GM18498 (cell line): Measurements from ENCODE around the gene LAD1.

ENCODE experiments used
- ATAC-seq: cut with Tn5 transposase; IDR thresholded peaks from one replicate; pipeline ENCODE4 v1.9.1; 2021; ENCODE audit warnings: mild to moderate bottlenecking, moderate library complexity; ENCODE audit not compliant: unreplicated experiment

The LAD1 gene

DNA sequence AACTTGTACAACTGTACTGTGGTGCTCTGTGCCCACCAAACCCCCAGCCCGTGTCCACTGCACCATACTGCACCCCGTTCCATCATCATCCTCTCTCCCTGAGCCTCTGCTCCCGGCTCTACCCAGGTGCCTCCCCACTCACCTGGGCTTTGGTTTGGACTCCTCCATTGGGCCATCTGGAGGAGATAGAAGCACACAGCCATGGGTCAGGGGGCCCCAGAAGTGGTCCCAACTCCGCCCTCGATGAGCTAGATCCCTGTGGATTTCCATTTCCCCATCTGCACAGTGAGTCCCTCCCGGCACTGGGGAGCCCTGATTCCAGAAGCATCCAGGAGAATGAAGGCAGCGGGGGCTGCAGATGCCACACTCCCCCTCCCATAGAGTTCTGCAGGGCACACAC lies 32.4 kb downstream of the LAD1 start:
- ATAC-seq: no peak

DNA sequence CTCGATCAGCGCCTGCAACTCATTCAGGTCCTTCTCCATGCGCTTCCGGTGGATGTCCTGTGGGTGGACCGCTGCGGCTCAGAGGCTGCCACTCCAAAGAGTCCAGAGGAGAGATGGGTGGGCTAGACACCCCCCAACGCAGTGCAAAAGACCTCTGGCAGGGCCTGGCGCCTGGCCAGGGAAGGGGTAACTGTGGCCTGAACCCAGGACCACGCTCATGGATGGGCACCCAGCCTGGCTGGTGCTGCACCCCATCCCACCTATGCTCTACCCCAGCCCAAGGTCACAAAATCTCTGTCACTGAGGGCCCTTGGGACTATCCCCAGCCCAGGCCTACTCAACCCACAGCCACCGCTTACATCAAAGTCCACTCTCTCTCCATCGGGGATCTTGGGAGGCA lies 33.9 kb downstream of the LAD1 start:
- ATAC-seq: no peak

DNA sequence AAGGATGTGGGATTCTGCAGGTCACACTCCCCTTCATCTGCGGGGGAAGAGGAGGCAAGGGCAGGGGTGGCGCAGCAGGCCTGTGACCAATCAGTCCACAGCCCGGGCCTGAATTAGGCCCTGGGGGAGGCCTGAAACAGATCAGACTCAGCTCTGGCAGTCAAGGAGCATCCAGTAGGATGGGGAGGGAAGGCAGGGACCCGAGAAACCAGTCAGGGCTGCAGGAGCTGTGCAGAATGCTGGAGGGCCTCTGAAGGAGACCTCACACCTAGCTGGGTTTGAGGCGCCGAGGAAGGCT lies 34.4 kb downstream of the LAD1 start:
- no peak for ATAC-seq

DNA sequence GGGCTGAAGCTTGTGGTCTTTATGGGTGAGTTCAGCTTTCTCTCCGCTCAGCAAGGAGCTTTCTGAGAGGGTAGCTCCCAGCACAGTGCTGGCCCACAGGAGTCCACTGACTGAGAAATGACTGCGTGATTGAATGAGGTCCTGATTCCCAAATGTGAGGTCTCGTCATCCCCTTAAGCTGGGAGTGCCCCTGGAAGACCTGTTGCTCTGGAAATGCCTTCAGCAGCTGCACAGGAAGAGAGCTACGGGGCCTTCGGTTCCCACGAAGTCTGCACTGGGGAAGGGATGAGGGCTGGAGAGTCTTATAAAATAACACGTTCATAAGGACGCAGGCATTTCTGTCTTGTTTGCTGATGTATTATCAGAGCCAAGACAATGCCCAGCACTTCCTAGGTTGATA lies 35.7 kb downstream of the LAD1 start:
- ATAC-seq: no peak

DNA sequence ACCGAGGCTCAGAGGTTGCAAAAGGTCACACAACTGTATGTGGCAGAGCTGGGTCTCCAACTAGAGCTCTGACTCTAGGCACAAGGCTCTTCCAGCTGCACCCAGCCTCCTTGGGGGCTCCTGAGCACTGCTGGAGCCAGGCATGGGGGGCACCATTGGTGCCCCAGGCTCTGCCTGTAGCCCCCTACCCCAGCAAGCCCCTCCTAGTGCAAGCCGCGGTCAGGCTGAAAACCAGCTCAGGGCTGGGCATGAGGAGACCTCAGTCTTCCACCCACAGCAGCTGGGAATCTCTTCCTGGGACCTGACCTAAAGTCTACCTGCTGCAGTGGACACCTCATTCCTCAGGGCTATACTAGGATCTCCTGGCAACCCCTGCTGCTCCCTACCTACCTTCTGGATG lies 36.2 kb downstream of the LAD1 start:
- no peak for ATAC-seq

DNA sequence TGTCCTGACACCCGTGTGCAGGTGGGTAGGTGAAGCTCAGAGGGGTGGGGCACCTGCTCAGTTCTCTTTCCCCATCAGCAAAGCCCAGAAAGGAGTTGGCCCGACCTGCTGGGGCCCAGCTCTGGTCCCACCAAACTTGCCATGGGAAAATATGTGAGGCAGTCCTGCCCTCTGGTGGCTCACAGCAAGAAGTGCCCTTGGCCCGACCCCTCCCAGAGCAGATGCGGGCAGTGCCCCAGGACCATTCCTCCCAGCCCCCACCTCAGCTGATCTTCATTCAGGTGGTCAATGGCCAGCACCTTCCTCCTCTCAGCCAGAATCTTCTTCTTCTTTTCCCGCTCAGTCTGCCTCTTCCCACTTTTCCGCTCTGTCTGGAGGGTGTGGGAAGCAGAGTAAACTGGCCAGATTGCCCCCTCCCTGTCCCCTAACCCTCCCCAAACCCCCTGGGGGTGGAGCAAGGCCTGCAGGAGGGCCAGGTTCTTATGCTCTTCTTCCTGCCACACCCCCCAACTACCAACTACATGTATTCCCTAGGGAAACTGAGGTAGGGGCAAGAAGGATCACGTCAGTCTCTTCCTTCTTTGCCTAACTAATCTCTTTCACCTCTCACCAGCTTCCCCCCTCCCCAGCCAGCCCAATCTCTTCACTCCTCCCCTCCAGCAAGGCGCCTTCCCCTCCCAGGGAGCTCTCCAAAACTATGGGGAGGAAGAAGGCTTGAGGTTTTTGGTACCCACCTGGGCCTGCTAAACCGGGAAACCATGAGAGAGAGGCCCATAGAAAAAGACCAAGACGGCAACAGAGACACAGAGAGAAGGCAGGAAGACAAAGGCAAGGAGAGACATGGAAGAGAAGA lies 37.2 kb downstream of the LAD1 start:
- ATAC-seq: no peak

DNA sequence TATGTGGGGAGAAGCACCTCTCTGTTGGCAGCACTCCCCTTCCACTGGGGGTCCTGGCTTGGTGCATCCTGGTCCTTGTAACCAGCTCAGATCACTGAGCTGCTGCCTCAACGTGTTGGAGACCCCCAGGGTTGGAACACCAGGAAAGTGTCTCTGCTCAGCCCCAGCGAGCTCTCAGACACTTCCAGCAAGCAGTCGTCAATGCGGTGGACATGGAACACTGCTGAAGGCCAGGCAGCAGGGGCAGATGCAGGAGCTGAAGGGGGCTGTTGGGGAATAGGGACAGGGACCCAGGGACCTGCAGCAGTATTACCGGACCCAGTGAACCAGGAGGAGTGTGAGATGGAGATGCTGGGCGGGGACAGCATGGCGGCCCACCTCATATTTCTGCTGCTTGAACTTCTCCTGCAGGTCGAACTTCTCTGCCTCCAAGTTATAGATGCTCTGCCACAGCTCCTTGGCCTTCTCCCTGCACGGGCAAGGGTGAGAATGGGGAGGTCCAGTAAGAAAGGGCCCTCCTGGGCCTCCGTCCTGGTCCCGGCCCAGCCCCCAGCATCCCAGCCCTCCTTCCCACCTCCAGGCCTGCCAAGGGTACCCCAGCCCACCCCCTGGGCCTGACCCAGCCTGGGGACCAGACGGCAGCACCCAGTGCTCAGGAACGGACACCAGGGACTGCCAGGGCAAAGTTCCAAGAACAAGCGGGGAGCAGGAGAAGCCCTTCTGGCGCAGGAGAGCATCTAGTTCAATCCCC lies 38.0 kb downstream of the LAD1 start:
- no peak for ATAC-seq

DNA sequence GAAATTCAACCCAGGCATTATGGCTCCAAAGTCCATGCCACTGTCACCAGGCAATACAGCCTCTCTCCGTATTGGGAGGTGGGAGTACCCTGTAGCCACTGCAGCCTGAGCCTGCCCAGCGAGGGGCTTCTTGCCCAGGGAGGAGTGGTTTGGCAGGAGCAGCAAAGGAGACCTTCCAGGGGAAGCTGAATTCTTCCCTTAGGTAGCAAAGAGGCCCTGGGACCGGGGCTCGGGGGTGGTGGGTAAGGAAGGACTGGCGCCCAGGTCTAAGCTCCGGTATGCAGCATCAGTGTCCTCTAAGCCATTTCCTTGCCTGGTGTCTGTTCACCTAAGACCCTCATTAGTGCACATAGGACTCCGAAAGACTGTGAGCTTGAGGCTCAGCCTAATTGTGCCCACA lies 38.6 kb downstream of the LAD1 start:
- ATAC-seq: no peak

DNA sequence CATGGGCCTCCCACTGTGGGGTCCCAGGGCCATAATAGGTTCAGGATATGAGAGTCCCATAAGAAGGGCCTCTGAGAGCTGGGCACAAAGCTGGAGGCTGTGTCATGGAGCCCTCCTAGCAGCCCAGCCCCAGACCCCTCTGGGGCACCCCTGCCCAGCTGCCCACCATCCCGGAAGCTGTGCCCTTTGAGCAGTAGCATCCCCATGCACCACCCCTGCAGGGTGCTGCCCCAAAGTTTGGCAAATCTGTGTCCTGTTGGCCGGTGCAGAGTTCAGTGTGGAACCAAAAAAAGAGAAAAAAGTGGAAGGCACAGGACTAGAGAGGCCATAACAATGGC lies 39.3 kb downstream of the LAD1 start:
- no peak for ATAC-seq

DNA sequence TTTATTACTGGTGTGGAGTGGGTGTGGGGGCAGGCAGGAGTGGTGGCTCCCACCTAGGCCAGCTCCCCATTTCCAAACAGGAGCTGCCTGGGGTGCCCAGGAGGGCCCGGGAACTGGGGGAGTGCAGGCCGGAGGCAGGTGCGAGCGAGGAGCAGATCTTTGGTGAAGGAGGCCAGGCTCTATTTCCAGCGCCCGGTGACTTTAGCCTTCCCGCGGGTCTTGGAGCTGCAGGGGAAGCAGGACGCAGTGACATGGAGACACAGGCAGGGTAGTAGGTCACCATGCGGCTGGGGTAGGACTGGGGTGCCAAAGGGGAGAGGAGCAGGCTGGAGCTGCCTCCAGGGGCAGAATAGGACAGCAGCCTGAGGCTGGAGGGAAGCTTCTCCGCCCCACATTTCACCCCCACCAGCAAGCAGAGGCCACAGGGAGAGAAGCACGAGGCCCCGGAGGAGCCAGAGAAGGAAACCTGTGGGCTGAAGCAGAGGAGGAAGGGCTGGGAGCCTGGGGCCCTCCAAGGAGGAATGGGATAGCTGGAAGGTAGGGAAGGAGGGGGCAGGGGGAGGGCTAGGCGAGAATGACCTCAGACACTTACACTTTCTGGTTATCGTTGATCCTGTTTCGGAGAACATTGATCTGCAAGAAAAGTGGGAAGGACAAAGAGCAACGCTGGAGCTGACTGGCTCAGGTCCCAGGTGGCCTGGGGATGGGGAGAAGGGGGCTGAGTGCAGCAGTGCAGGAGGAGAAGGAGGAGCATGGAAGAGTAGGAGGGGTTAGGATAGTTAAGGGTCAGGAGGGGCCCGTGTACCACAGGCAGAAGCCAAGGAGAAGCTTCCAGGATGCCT lies 39.9 kb downstream of the LAD1 start:
- no peak for ATAC-seq

DNA sequence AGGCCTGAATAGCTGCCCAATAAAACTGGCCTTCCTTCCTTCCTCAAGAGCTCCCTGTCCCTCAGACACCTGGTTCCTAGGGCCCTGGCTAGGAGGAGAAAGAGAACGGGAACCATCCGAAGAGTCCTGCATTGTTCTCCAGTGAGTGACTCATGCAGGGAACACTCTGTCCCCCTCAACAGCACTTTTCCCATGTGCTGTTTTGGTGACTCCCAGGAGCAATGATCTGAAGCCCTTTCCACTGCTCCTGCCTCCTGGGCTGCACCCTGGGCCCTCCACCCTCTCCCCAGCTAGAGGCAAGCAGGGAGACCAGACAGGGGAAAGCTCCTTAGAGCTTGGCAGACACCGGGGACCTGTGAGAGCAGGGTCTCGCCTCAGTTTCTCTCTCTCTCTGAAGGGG lies 40.5 kb downstream of the LAD1 start:
- no peak for ATAC-seq

DNA sequence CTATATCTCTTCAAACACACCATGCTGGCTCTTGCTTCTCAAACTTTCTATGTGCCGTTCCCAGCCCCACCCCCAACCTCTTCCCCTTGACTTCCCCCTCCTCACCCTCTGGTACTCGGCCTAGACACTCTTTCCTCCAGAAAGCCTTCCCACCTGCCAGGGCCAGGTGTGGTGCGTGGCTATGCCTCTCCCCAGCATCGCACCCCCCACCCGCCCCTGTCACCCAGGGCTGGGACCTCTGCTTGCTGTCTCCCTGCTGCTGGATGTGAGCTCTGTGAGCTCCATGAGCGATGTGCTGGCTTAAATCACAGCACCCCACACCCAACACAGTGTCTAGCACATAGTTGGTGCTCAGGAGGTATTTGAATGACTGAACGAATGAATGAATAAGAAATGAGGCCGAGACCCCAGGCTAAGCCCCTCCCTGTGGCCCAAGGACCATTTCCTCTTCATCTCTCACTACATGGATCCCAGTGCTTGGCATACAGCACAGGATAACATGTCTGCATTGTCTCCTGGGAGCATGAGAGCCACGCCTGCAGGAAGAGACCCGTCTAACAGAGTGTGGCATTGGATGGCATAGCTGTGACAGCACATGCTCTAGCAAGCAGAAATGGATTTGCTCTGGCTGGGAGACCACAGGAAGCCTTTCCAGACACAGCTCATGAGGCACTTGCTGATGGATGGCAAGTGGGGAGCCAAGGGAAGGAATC lies 41.3 kb downstream of the LAD1 start:
- ATAC-seq: no peak

DNA sequence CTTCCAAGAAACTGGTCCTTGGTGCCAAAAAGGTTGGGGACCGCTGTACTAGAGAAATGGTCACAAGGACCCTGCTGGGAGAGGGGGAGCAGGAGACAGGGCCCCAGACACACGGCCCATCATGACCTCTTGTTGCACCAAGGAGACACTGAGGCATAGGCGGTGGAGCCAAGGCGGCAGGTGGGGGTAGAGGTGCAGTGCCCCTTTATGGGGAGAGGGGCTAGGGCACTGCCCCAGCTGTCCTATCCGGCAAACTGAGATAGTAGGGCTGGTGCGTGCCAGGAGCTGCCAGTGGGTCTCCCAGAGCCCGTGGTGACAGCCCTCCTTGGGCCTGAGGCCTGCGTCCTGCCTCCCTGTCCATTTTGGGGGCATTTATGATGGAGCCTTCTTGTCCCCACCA lies 41.9 kb downstream of the LAD1 start:
- no peak for ATAC-seq

DNA sequence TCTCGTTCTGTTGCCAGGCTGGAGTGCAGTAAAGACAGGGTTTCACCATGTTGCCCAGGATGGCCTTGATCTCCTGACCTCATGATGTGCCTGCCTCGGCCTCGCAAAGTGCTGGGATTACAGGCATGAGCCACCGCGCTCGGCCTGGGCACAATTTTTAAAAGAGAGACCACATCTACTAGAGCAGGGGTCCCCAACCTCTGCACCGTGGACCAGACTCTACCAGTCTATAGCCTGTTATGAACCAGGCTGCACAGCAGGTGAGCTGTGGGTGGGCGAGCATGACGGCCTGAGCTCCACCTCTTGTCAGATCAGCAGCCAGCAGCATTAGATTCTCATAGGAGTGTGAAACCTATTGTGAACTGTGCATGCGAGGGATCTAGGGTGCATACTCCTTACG lies 42.4 kb downstream of the LAD1 start:
- no peak for ATAC-seq

DNA sequence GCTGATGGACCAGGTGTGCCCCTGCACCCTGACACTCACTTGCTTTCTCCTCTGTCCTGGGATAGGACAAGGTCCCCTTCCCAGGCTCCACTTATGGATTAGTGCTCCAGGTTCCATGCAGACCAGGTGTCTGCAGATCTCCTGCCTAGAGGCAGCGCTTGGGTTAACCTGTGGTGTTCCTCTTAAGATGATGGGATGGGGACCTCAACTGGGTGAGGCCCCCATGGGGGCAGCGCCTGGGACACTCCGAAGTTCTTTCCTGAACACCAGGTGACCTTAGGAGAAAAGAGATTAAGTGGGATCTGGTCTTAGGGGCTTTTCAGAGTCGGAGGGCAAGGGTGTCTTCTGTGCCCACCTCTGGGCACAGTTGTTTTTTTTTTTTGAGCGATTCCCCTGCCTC lies 42.9 kb downstream of the LAD1 start:
- no peak for ATAC-seq

DNA sequence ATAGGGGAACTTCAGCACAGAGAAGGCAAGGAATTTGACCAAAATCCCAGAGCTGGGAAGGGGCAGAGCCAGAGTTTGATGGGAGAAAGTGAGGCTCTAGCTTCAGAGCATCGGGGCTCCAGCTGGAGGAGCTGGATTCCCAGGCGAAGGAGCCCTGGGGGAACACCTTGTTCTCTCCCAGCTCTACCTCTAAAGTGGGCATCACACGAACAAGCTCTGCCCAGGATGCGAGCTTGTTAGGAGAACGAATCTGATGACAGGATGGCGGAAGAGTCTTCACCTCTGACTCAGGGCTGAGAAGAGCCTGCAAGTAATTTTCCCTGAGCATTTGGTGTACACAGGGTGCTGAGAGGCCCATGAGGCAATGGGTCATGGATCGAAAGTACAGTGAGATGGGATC lies 43.7 kb downstream of the LAD1 start:
- ATAC-seq: no peak

DNA sequence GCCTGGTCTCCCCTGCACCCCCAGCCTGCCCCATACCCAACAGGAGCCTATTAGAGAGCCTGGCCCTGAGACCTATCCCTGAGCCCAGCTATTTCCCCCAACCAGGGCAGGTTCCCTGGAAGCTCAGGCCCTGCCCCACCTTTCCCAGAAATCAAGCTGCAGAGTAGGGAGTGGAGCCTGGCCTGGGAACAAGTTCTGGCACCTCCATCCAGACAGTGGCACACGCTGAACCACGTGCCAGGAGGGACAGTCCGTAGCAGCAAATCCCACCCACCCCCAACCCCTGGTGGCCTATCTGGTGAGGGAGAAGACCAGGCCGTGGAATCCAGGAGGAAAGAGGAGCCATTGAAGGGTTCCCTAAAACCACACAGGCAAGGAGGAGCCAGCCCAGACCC lies 44.2 kb downstream of the LAD1 start:
- ATAC-seq: no peak

DNA sequence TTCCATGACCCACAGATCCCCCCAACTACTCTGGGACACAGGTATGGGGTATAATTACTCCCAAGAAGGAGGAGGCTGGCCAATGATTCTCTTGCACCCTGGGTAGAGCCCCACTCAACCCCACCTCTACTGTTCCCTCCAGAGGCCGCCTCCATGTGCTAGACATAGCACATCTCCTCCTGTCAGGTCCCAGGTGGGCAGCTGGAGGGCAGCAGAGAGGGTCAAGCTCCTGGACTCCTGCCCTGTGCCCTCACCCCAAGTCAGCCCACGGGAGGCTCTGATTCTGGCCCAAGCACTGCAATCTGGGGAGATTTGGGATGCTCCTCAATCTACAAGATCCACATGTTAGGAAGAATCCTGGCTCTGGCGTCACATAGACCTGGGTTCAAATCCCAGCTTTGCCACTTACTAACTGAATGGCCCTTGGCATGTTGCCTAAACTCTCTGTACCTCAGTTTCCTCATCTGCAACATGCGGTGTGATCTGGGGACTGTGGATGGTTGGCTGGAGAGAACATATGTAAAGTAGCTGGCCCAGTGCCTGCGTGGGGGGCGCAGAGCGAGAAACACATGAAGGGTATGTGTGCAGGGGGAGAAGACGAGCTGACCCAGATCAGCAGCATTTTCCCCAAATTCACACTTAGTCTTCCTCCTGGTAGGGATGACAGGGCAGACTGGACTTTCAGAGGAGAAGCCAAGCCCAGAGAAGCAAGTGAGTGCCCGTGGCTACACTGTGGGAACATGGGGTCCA lies 44.8 kb downstream of the LAD1 start:
- no peak for ATAC-seq

DNA sequence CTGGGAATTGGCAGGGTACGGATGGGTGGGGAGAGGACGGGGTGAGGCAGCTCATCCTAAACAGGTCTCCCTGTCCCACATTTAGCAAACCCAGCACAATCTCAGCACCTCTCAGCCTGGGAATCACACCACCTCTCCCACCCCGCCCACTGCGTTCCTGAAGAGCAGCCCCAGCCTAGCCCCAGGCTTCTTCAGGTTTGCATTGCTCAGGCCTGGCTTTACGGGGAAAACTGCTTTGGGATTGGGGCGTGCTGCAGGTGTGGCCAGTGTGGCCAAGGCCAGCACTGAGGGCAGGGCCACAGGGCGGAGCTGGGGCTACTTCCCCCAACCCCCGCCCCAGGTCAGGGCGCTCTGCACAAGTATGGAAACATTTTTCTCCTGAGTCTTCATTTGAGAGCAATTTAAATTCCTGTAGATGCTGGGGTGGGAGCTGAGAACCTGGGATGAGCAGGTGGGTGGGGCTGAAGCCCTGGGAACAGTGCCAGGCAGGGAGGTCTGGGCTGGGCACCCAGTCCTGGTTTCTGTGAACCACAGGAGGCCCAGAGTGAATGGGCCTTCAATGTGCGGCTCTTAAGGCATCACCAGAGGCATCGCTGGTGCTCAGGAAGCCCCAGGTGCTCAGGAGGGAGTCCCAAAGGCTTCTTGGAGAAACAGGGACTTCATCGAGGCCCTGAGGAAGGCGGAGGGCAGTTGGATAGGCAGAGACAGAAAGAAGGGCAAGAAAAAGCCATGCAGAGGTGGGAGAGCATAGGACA lies 45.8 kb downstream of the LAD1 start:
- no peak for ATAC-seq

DNA sequence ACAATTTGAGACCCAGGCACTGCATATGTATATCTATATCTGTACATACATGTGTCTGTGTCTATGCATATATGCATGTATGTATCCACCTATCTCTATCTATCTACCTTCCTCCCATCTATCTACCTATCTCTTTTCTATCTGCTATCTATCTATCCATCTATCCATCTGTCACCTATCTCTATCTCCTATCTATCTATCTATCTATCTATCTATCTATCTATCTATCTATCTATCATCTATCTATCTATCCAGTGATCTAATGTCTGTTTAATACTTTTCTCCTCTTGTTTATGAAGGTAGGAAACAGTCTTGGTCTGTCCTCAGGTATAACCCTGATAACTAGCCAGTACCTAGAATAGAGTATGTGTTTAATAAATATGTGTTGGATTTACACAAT lies 47.5 kb downstream of the LAD1 start:
- ATAC-seq: no peak
